Breast epithelium (tissue), 3 donors: Measurements from ENCODE around the gene TLE1.

ENCODE experiments used
- POLR2AphosphoS5 ChIP-seq, 3 donors: sonication (generic); formaldehyde crosslinking; IDR thresholded peaks; one replicate each; pipeline ENCODE4 v1.6.1; 2017; ENCODE audit warnings: antibody characterized with exemption in 3 of 3
- TF ChIP-seq, protein P1 (sequence below), 3 donors: fragments of 450-650 bp; IDR thresholded peaks; one replicate each; pipeline ENCODE4 v1.5.1; 2016 to 2017; ENCODE audit warnings: antibody characterized with exemption in 3 of 3, mild to moderate bottlenecking in 3 of 3, moderate library complexity in 3 of 3

DNA sequence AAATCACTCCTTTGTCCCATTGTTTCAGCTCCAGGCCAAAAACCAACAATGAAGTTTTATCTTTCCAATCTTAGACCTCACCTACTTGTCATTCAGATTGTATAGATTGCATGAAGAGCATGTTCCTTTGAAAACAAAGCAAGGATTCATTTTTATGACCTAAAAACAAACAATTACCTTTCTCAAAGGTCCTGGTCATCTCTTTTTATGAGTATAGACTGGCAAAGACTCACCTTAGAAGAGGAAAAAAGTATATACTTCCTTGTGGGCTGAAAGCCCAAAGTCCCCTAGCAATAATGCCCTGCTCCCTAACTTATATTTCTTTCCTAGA, 28.4 kb upstream of the TLE1 start:
- TF ChIP-seq POLR2AphosphoS5 (IDR thresholded peaks at IDR 0.05) = no peak
- TF ChIP-seq, protein P1, sequence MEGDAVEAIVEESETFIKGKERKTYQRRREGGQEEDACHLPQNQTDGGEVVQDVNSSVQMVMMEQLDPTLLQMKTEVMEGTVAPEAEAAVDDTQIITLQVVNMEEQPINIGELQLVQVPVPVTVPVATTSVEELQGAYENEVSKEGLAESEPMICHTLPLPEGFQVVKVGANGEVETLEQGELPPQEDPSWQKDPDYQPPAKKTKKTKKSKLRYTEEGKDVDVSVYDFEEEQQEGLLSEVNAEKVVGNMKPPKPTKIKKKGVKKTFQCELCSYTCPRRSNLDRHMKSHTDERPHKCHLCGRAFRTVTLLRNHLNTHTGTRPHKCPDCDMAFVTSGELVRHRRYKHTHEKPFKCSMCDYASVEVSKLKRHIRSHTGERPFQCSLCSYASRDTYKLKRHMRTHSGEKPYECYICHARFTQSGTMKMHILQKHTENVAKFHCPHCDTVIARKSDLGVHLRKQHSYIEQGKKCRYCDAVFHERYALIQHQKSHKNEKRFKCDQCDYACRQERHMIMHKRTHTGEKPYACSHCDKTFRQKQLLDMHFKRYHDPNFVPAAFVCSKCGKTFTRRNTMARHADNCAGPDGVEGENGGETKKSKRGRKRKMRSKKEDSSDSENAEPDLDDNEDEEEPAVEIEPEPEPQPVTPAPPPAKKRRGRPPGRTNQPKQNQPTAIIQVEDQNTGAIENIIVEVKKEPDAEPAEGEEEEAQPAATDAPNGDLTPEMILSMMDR (IDR thresholded peaks at IDR 0.05) = no peak
